ENCODE data around the gene TOMM7.

- TF ChIP-seq EP300 (IDR thresholded peaks at IDR 0.05): no peak
- TF ChIP-seq POLR2AphosphoS5 (IDR thresholded peaks at IDR 0.05): no peak
These were observed 49.0 kb upstream of the TOMM7 start for GRCh38 chr7:22871661-22872060.
